ENCODE measurements around the gene NME1.
"Not testable (repeated sequence)": the region's sequence is repeated elsewhere in the genome, so short reads cannot be mapped to it uniquely, and the experiment has no call there.

Gene NME1

GRCh38 chr17:51153210-51154072 lies at the start of gene NME1:
Gene NME1, plus strand, starts transcription at chr17:51153559. Its CDS starts 2,096 bp downstream, at chr17:51155655.
- TF ChIP-seq CTCF (conservative IDR thresholded peaks at IDR 0.05; ENCODE audit: low read depth, low read length): peak; percentile 90
- peak within 1 kb of the TSS; percentile 84 for H3K4me3 ChIP-seq (ENCODE audit: low read depth, low read length)
- DNase-seq (ENCODE audit: low read depth): peak; percentile 100

- no peak for TF ChIP-seq CTCF (conservative IDR thresholded peaks at IDR 0.05; ENCODE audit: low read depth, low read length)
- DNase-seq (ENCODE audit: low read depth): no peak
- no peak overlapping the region for H3K4me3 ChIP-seq (ENCODE audit: low read depth, low read length)
Observed at GRCh38 chr17:51107778-51108177, 45.6 kb upstream of the NME1 start.

GRCh38 chr17:51112303-51113222 lies 40.8 kb upstream of the NME1 start:
- DNase-seq (ENCODE audit: low read depth): peak; percentile 87
- not testable (repeated sequence) for H3K4me3 ChIP-seq (ENCODE audit: low read depth, low read length)

GRCh38 chr17:51115179-51115578 lies 38.2 kb upstream of the NME1 start:
- no peak overlapping the region for H3K4me3 ChIP-seq (ENCODE audit: low read depth, low read length)
- no peak for DNase-seq (ENCODE audit: low read depth)
- TF ChIP-seq CTCF (conservative IDR thresholded peaks at IDR 0.05; ENCODE audit: low read depth, low read length): no peak

- no peak for DNase-seq (ENCODE audit: low read depth)
- H3K4me3 ChIP-seq (ENCODE audit: low read depth, low read length): peak overlapping the region; percentile 6
- TF ChIP-seq CTCF (conservative IDR thresholded peaks at IDR 0.05; ENCODE audit: low read depth, low read length): no peak
Observed at GRCh38 chr17:51118330-51119195, 34.8 kb upstream of the NME1 start.

- TF ChIP-seq CTCF (conservative IDR thresholded peaks at IDR 0.05; ENCODE audit: low read depth, low read length): peak; percentile 51
- peak overlapping the region; percentile 95 for H3K4me3 ChIP-seq (ENCODE audit: low read depth, low read length)
- DNase-seq (ENCODE audit: low read depth): peak; percentile 58
Observed at GRCh38 chr17:51119415-51120356, 33.7 kb upstream of the NME1 start.
